Thoracic aorta (tissue), 2 donors: ENCODE measurements around the gene PLSCR3. TPM values are rescaled to one million over a fixed set of nuclear protein-coding genes. Genes with fewer than 3 reads are reported as not detected.

Experiments
- ATAC-seq: fragments of 150-250 bp; one replicate; pipeline ENCODE4 v1.8.0; 2017; ENCODE audit warnings: low read depth; ENCODE audit not compliant: insufficient number of reproducible peaks, low FRiP score
- DNase-seq: peaks from one replicate; pipeline ENCODE4 v3.0.0-alpha.2; 2020; ENCODE audit warnings: low spot score
- H3K27ac ChIP-seq, 2 donors: fragments of 200-600 bp; sonication (generic); 1 replicate in 1 of 2; 2 replicates in 1 of 2; pipeline ENCODE4 v1.5.1; 2016; ENCODE audit warnings: mild to moderate bottlenecking in 2 of 2, moderate library complexity in 2 of 2
- H3K27me3 ChIP-seq: fragments of 200-600 bp; sonication (generic); replicated peaks from 2 replicates; pipeline ENCODE4 v1.6.0; 2016; ENCODE audit warnings: mild to moderate bottlenecking; ENCODE audit not compliant: insufficient read depth
- H3K36me3 ChIP-seq: fragments of 200-600 bp; sonication (generic); one replicate; pipeline ENCODE4 v1.5.1; 2016
- H3K4me1 ChIP-seq, 2 donors: fragments of 200-600 bp; sonication (generic); 1 replicate in 1 of 2; 2 replicates in 1 of 2; pipeline versions ENCODE4 v1.5.1 to v1.6.0; 2016; ENCODE audit warnings: low read depth in 2 of 2, mild to moderate bottlenecking in 1 of 2; ENCODE audit not compliant: control insufficient read depth in 1 of 2
- H3K4me3 ChIP-seq: fragments of 200-600 bp; sonication (generic); 2 replicates; pipeline ENCODE4 v1.5.1; 2016; ENCODE audit warnings: mild to moderate bottlenecking
- H3K9me3 ChIP-seq: fragments of 200-600 bp; sonication (generic); 2 replicates; pipeline ENCODE4 v1.5.1; 2016
- CTCF ChIP-seq: fragments of 200-600 bp; sonication (generic); IDR thresholded peaks from one replicate; pipeline ENCODE4 v1.5.1; 2019; ENCODE audit warnings: antibody characterized with exemption
- total RNA-seq, 2 donors: library from RNA; depleted of rRNA; stranded (reverse); fragments of >200 nt; gene quantifications; one replicate each; pipeline versions ENCODE4 v1.1.0 to v1.2.3, GENCODE V29; 2016

Gene PLSCR3
- total RNA-seq, 2 donors from 2014 or later = 31.0 to 49.4 TPM

- peaks cover 21 to 44% of the 10 kb centered on the region in 2 donors for H3K4me1 ChIP-seq
These were observed 41.3 kb downstream of the PLSCR3 start for GRCh38 chr17:7352910-7353635.

GRCh38 chr17:7352503-7352889 lies 41.8 kb downstream of the PLSCR3 start:
- DNase-seq = no peak
- H3K9me3 ChIP-seq = no peaks in the 10 kb centered on the region
- peak overlapping the region; percentile 100 for H3K27ac ChIP-seq
- peaks cover 21 to 44% of the 10 kb centered on the region in 2 donors for H3K4me1 ChIP-seq
- TF ChIP-seq CTCF = no peak
- no peaks in the 10 kb centered on the region for H3K36me3 ChIP-seq
- ATAC-seq = no peak
- peak overlapping the region; percentile 96 for H3K4me3 ChIP-seq
- H3K27me3 ChIP-seq = no peaks in the 10 kb centered on the region

More at GRCh38 chr17:7352910-7353635, 41.3 kb downstream of the PLSCR3 start:
- Histone ChIP-seq H3K27ac (peak overlapping the region; percentile 100), H3K9me3 (no peaks in the 10 kb centered on the region), H3K27me3 (no peaks in the 10 kb centered on the region), H3K4me3 (peak overlapping the region; percentile 96), H3K36me3 (no peaks in the 10 kb centered on the region)
- no peak for DNase-seq
- TF ChIP-seq CTCF = no peak
- no peak for ATAC-seq

GRCh38 chr17:7351665-7352502 lies 42.4 kb downstream of the PLSCR3 start, which contains the start of gene KCTD11:
Gene KCTD11, plus strand, starts transcription at chr17:7352162.
- peak; percentile 50 for TF ChIP-seq CTCF
- H3K4me1 ChIP-seq = peaks cover 21 to 44% of the 10 kb centered on the region in 2 donors

GRCh38 chr17:7348478-7349242 lies 45.7 kb downstream of the PLSCR3 start:
- no peak for DNase-seq
- Histone ChIP-seq H3K9me3 (no peaks in the 10 kb centered on the region), H3K4me3 (no peak overlapping the region), H3K4me1 (peaks cover 13 to 27% of the 10 kb centered on the region in 2 donors), H3K27ac (no peak overlapping the region), H3K36me3 (no peaks in the 10 kb centered on the region), H3K27me3 (no peaks in the 10 kb centered on the region)
- ATAC-seq = no peak
- no peak for TF ChIP-seq CTCF

More at GRCh38 chr17:7351665-7352502, 42.4 kb downstream of the PLSCR3 start, which contains the start of gene KCTD11:
- peak; percentile 75 for ATAC-seq
- Histone ChIP-seq H3K27ac (peak within 1 kb of the TSS; percentile 100), H3K36me3 (no peaks in the 10 kb centered on the region), H3K9me3 (no peaks in the 10 kb centered on the region), H3K4me3 (peak within 1 kb of the TSS; percentile 96), H3K27me3 (no peaks in the 10 kb centered on the region)
- peak; percentile 74 for DNase-seq
